Neural cell (in vitro differentiated cells): ENCODE results near the gene OBSCN.

ENCODE experiments used
- EP300 ChIP-seq: fragments of 450-650 bp; conservative IDR thresholded peaks from 2 replicates; pipeline ENCODE4 v1.6.1; 2014; ENCODE audit warnings: antibody characterized with exemption, mild to moderate bottlenecking, moderate library complexity; ENCODE audit not compliant: poor library complexity, severe bottlenecking
- EZH2 ChIP-seq: fragments of 200-600, 300-800 bp; shearing (Covaris generic), sonication (generic); IDR thresholded peaks from 2 replicates; pipeline ENCODE4 v1.6.1; 2014; ENCODE audit warnings: antibody characterized with exemption, low read length, borderline replicate concordance, mild to moderate bottlenecking; ENCODE audit not compliant: insufficient read depth, poor library complexity, severe bottlenecking
- MXI1 ChIP-seq: fragments of 450-650 bp; conservative IDR thresholded peaks from 2 replicates; pipeline ENCODE4 v1.6.1; 2014; ENCODE audit warnings: antibody characterized with exemption, mild to moderate bottlenecking; ENCODE audit not compliant: poor library complexity, severe bottlenecking
- POLR2AphosphoS5 ChIP-seq: IDR thresholded peaks from 2 replicates; pipeline ENCODE4 v1.6.1; 2012
- RAD21 ChIP-seq: fragments of 450-650 bp; conservative IDR thresholded peaks from 2 replicates; pipeline ENCODE4 v1.6.1; 2014; ENCODE audit warnings: antibody characterized with exemption, mild to moderate bottlenecking, moderate library complexity
- SMC3 ChIP-seq: fragments of 450-650 bp; conservative IDR thresholded peaks from 2 replicates; pipeline ENCODE4 v1.6.1; 2014; ENCODE audit warnings: antibody characterized with exemption, mild to moderate bottlenecking, moderate library complexity; ENCODE audit not compliant: poor library complexity
- TAF1 ChIP-seq: IDR thresholded peaks from 2 replicates; pipeline ENCODE4 v1.6.1; 2012; ENCODE audit warnings: low read depth
- TF ChIP-seq, protein P1 (sequence below): fragments of 450-650 bp; IDR thresholded peaks from 2 replicates; pipeline ENCODE4 v1.5.1; 2014; ENCODE audit warnings: antibody characterized with exemption, mild to moderate bottlenecking, moderate library complexity; ENCODE audit not compliant: poor library complexity, severe bottlenecking

- TF ChIP-seq, protein P1, sequence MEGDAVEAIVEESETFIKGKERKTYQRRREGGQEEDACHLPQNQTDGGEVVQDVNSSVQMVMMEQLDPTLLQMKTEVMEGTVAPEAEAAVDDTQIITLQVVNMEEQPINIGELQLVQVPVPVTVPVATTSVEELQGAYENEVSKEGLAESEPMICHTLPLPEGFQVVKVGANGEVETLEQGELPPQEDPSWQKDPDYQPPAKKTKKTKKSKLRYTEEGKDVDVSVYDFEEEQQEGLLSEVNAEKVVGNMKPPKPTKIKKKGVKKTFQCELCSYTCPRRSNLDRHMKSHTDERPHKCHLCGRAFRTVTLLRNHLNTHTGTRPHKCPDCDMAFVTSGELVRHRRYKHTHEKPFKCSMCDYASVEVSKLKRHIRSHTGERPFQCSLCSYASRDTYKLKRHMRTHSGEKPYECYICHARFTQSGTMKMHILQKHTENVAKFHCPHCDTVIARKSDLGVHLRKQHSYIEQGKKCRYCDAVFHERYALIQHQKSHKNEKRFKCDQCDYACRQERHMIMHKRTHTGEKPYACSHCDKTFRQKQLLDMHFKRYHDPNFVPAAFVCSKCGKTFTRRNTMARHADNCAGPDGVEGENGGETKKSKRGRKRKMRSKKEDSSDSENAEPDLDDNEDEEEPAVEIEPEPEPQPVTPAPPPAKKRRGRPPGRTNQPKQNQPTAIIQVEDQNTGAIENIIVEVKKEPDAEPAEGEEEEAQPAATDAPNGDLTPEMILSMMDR: no peak
- no peak for TF ChIP-seq POLR2AphosphoS5
- TF ChIP-seq RAD21: no peak
- TF ChIP-seq EP300: no peak
- no peak for TF ChIP-seq MXI1
- no peak for TF ChIP-seq TAF1
- no peak for TF ChIP-seq EZH2
- no peak for TF ChIP-seq SMC3
Observed at GRCh38 chr1:228360533-228361313, 152.9 kb downstream of the OBSCN start.
